Body of pancreas (tissue), 4 donors: ENCODE results near the gene ARG2. TPM values are rescaled to one million over a fixed set of nuclear protein-coding genes. Genes with fewer than 3 reads are reported as not detected.
A peak's percentile ranks its signal among the peaks of the same experiment; 100 is the strongest.

Experiments used
- ATAC-seq: fragments of 150-250 bp; one replicate; pipeline ENCODE4 v1.9.1; 2016
- DNase-seq, 4 donors: peaks; one replicate each; pipeline ENCODE4 v3.0.0-alpha.2; 2019
- H3K27ac ChIP-seq, 4 donors: fragments of 200-600 bp; sonication (generic); 1 replicate in 3 of 4; 2 replicates in 1 of 4; pipeline versions ENCODE4 v1.5.1 to v1.6.1; 2016 to 2019; ENCODE audit warnings: mild to moderate bottlenecking in 1 of 4, mixed read lengths in 1 of 4, moderate library complexity in 1 of 4
- H3K27me3 ChIP-seq, 2 donors: fragments of 200-600 bp; sonication (generic); one replicate each; pipeline ENCODE4 v1.6.0; 2016; ENCODE audit warnings: mild to moderate bottlenecking in 1 of 2
- H3K36me3 ChIP-seq, 2 donors: fragments of 200-600 bp; sonication (generic); replicated peaks in 1 of 2; 2 replicates each; pipeline ENCODE4 v1.5.1; 2016; ENCODE audit warnings: low read depth in 2 of 2; ENCODE audit not compliant: insufficient read depth in 1 of 2
- H3K4me1 ChIP-seq: fragments of 200-600 bp; sonication (generic); one replicate; pipeline ENCODE4 v1.6.0; 2016
- H3K4me3 ChIP-seq, 2 donors: fragments of 200-600 bp; sonication (generic); 1 replicate in 1 of 2; 2 replicates in 1 of 2; pipeline ENCODE4 v1.5.1; 2016 to 2019
- H3K9me3 ChIP-seq, 3 donors: fragments of 200-600 bp; sonication (generic); 1 replicate in 2 of 3; 2 replicates in 1 of 3; pipeline ENCODE4 v1.5.1; 2016
- CTCF ChIP-seq, 7 experiments: fragments of 450-650 bp in 4 of 7; fragments of 200-600 bp in 3 of 7; sonication (generic) in 3 of 7; IDR thresholded peaks; one replicate each; pipeline ENCODE4 v1.5.1; 2016 to 2019; ENCODE audit warnings: antibody characterized with exemption in 7 of 7
- POLR2A ChIP-seq, 3 donors: fragments of 450-650 bp; IDR thresholded peaks; one replicate each; pipeline ENCODE4 v1.6.1; 2016; ENCODE audit warnings: antibody characterized with exemption in 3 of 3, mild to moderate bottlenecking in 2 of 3
- WGBS, 2 donors: methylation state at CpG; one replicate each; pipeline ENCODE4 v1.1.5; 2017; 5-methylcytosine and 5-hydroxymethylcytosine counted together
- intact Hi-C: fragments of 100-400 bp; cut with DNase I; formaldehyde crosslinking; loops from one replicate; pipeline ENCODE4 v1.15.1; 2023
- total RNA-seq, 2 donors: library from RNA; depleted of rRNA; stranded (reverse); fragments of >200 nt; gene quantifications; one replicate each; pipeline ENCODE4 v1.1.0, GENCODE V29; 2016

ARG2 gene
- total RNA-seq, 2 donors from 2014 or later = 3.6 to 4.6 TPM

DNA sequence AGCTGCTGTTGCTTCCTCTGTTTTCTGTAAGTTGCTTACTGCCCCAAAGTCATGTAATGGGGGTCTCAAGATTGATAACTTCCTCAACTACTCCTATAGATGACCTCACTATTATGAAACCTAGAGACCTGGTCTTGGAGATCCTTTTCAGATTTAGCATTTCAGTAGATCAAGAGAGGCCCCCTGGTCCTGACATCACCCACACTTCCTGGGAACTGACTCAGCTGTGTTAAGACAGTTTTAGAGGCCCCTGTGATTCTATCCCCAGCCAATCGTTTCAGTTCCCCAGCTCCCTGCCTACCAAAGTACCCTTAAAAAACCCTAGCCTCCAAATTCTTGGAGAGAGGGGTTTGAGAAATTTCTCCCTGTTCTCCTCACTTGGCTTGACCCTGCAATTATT is 9.2 kb upstream of the ARG2 start:
- no peaks in the 10 kb centered on the region for H3K27me3 ChIP-seq
- H3K27ac ChIP-seq = no peak overlapping the region
- H3K36me3 ChIP-seq = no peaks in the 10 kb centered on the region
- DNase-seq (no peak), ATAC-seq (no peak)
- 58 to 63% methylated on average over 1 of the region's 1 CpG for WGBS, 2 donors
- no peak overlapping the region for H3K4me3 ChIP-seq
- intact Hi-C loops = no loop called here
- no peaks in the 10 kb centered on the region for H3K9me3 ChIP-seq
- no peaks in the 10 kb centered on the region for H3K4me1 ChIP-seq
- TF ChIP-seq CTCF (IDR thresholded peaks at IDR 0.05) = no peak
- TF ChIP-seq POLR2A (IDR thresholded peaks at IDR 0.05) = no peak

DNA sequence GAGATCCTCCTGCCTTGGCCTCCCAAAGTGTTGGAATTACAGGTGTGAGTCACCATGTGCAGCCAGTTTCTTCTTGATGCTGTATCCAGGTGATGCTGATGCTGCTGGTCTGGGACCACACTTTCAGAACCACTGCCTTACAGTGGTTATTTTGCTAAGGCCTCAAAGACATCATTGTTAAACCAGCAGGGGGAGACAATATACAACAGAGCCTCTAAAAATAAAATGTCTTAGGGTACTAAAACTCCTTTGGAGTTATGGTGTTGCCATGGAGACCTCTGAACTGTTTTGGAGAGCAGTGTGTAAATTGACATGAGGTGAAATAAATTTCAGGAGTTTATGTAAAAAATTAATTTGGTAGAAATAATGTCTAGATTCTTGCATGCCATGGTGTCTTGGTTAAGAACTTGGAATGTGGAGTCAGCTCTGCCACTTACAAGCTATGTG is 1.1 kb upstream of the ARG2 start:
- peak; percentile 36 for ATAC-seq
- peak overlapping the region in 3 of 4 donors; percentile 75 to 82 (median 79) for H3K27ac ChIP-seq
- TF ChIP-seq POLR2A (IDR thresholded peaks at IDR 0.05) (no peak), CTCF (IDR thresholded peaks at IDR 0.05) (peak; percentile 37 to 71 (median 64))
- intact Hi-C loops = no loop called here
- peaks cover 12% of the 10 kb centered on the region for H3K4me1 ChIP-seq
- no peaks in the 10 kb centered on the region for H3K9me3 ChIP-seq
- peak in 2 of 4 donors; percentile 10 to 33 for DNase-seq
- H3K4me3 ChIP-seq = no peak overlapping the region
- H3K36me3 ChIP-seq = no peaks in the 10 kb centered on the region
- no peaks in the 10 kb centered on the region for H3K27me3 ChIP-seq

- 4 to 6% methylated on average over 19 of the region's 19 CpGs for WGBS, 2 donors
- Histone ChIP-seq H3K4me3 (peak overlapping the region in 1 of 2 donors; percentile 30), H3K27ac (peak overlapping the region; percentile 30 to 82 (median 77)), H3K36me3 (no peaks in the 10 kb centered on the region), H3K9me3 (no peaks in the 10 kb centered on the region), H3K4me1 (peaks cover 12% of the 10 kb centered on the region), H3K27me3 (no peaks in the 10 kb centered on the region)
- no peak for TF ChIP-seq POLR2A (IDR thresholded peaks at IDR 0.05)
- no peak for TF ChIP-seq CTCF (IDR thresholded peaks at IDR 0.05)
- ATAC-seq = no peak
- intact Hi-C loops = no loop called here
- peak; percentile 16 to 44 (median 36) for DNase-seq
Observed at GRCh38 chr14:67620217-67620785, 581 bp downstream of the ARG2 start.

GRCh38 chr14:67622675-67623074 is 3.0 kb downstream of the ARG2 start:
- no peak overlapping the region for H3K4me3 ChIP-seq
- DNase-seq = peak in 2 of 4 donors; percentile 13 to 48

More at GRCh38 chr14:67622675-67623074, 3.0 kb downstream of the ARG2 start:
- no peaks in the 10 kb centered on the region for H3K36me3 ChIP-seq
- 61 to 69% methylated on average over 4 of the region's 4 CpGs for WGBS, 2 donors
- intact Hi-C loops = no loop called here
- H3K27ac ChIP-seq = peak overlapping the region in 1 of 4 donors; percentile 44
- H3K4me1 ChIP-seq = peaks cover 12% of the 10 kb centered on the region
- TF ChIP-seq CTCF (IDR thresholded peaks at IDR 0.05) = no peak
- no peak for TF ChIP-seq POLR2A (IDR thresholded peaks at IDR 0.05)
- H3K9me3 ChIP-seq = no peaks in the 10 kb centered on the region
- no peaks in the 10 kb centered on the region for H3K27me3 ChIP-seq
- no peak for ATAC-seq
